Measurements from ENCODE around the gene FAM240A.

GRCh38 chr3:46599590-46599989 lies 12.7 kb upstream of the FAM240A start:
- TF ChIP-seq CTCF (IDR thresholded peaks at IDR 0.05) (no peak), POLR2A (IDR thresholded peaks at IDR 0.05) (no peak), EP300 (IDR thresholded peaks at IDR 0.05) (no peak)

Measured in tibial nerve (tissue), 4 donors.